GM12874 (cell line): Measurements from ENCODE around the gene PDE2A.

Experiments used
- TF ChIP-seq, protein P1 (sequence below): IDR thresholded peaks from 2 replicates; pipeline ENCODE4 v1.5.1; 2011; ENCODE audit warnings: low read depth, mild to moderate bottlenecking, control low read depth, low read length, moderate library complexity; ENCODE audit not compliant: insufficient read depth

PDE2A gene

DNA sequence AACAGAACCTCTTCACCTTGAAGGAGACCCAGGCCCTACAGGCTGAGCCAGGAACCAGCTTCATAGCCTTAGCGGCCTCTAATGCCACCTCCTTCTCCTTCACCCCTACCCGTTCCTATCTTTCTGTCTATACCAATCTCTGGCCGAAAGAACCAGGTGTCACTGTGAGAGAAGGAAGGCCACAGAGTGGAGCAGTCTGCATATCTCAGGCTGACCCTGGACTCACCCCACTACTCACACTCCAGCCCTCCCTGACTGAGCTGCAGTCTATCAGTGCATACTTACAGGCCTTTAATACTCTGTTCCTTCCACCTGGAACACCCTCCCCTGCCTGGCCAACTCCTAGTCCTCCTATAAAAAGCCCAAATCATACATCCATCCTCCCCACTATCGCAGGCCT is 45.3 kb upstream of the PDE2A start:
- TF ChIP-seq, protein P1, sequence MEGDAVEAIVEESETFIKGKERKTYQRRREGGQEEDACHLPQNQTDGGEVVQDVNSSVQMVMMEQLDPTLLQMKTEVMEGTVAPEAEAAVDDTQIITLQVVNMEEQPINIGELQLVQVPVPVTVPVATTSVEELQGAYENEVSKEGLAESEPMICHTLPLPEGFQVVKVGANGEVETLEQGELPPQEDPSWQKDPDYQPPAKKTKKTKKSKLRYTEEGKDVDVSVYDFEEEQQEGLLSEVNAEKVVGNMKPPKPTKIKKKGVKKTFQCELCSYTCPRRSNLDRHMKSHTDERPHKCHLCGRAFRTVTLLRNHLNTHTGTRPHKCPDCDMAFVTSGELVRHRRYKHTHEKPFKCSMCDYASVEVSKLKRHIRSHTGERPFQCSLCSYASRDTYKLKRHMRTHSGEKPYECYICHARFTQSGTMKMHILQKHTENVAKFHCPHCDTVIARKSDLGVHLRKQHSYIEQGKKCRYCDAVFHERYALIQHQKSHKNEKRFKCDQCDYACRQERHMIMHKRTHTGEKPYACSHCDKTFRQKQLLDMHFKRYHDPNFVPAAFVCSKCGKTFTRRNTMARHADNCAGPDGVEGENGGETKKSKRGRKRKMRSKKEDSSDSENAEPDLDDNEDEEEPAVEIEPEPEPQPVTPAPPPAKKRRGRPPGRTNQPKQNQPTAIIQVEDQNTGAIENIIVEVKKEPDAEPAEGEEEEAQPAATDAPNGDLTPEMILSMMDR, result no peak

DNA sequence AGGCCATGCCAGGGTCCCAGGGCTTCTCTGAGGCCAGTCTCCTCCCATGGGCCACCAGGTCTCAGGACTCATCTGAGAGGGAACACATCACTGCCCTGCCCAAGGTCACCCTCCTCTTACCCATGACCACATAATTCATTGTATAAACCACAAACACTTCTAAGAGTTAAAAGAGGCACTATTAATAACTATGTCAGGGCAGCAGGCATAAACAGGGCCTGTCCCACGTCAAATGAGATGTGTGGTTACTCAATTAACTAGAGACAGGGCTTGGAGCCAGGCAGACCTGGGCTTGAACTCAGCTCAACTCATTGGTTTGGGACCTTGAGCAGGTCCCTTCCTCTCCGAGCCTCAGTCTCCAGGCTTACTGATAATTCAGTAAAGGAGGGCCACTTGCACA is 44.9 kb upstream of the PDE2A start:
- TF ChIP-seq, protein P1, result no peak

DNA sequence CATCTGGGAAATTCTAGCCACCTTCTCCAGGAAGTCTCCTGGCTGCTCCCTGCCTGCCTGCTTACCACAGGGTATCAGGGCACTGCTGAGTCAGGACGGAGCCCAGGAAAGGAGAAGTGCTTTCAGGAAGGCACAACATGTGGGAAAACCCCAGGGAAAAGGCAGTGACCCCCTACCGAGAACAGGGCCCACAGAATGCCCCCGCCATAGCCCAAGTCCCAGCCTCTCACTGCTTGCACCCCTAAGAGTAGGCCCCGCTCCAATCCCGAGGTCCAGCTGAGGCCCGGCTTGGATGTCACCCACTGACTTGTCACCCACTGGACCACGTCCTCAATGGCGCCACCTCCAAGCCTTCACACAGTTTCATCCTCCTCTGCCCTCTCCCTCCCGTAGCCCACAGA is 43.9 kb upstream of the PDE2A start:
- TF ChIP-seq, protein P1, result no peak

DNA sequence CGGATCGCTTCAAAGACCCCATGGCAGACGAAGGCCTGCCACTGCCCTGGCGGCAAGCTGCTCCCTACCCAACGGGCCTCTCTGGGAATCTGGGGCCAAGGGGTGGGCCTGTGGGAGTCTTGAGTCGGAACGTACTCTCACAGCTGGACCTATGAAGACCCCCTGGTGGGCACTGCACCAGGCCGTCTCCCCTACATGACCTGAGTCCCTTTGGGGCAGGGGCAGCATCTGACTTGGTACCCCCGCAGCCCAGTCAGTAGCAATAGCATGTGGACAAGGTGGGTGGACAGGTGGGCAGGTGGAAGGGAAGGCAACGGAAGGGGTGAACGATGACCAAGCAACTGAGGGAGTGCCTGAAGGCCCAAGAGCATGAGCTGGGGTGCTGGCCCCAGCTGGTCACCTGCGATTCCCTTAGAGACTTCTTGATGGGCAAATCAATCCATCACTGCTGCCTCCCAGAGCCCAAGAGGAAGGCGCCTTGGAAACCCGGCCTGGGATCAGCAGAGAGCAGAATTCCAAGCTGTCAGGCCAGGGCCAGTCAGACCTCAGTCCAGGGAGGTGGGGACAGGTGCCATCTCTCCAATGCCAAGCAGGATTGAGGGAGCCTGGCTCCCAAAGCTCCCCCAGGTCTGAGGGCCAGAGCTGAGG is 42.7 kb upstream of the PDE2A start:
- TF ChIP-seq, protein P1, result no peak

DNA sequence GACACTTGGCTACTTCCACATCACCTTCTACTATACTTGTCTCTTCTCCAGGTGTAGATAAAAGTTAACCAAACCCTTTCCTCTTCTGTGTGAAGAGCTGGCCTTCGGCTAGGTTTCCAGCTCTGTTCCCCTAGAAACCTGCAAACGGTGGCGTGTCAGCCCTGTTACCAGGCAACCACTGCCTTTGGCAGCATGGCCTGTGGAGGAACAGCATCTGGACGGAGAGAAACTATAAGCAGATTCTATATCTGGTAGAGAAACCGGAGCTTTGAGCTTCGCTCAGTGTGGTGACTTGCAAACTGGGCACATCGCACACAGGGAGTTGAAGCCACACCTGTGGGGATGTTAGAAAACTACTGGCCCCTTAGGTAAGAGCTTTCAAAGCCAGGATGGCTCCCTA is 42.1 kb upstream of the PDE2A start:
- TF ChIP-seq, protein P1, result no peak

DNA sequence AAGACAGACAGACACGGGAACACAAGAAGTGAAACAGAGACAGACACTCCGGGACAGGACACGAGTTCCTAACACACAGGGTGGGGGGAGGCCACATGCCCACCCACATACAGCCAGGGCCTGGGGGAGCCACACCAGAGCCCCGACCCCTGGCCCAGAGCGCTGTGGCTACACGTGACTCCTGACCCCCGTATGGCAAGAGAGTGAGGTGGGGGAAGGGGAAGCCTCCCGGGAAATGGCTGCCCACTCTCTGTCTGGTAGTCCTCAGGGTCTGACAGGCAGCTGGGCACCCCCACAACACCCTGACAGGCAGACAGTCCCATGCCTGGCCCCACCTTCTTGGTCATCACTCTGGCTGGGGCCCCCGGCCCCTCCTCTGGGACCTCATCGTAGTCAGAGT is 38.6 kb upstream of the PDE2A start:
- TF ChIP-seq, protein P1, result no peak

DNA sequence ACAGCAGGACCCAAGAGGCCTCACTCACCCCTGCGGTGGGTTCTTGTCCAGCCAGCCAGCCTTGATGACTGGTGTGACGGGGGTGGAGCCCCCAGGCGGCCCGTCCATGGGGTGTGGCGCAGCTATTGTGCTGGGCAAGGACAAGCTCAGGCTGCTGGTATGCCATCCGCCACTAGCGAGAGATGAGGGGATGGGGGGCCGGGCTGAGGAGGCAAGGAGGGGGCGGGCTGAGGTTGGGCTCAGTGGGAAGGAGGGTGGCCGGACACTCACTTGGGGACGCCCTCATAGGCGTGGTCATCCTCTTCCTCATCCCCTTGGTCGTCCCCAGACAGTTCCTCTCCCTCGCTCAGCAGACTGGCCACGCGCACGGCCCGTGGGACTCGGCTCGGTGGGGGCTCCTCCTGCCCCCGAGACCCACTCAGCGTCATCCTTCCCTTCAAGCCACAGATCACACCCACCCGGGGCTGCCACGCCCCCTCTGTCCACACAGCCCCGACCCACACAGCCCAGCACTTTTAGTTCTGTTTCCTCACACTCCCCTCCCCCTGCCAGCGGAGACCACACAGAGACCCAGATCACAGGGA is 38.0 kb upstream of the PDE2A start:
- TF ChIP-seq, protein P1, result no peak

DNA sequence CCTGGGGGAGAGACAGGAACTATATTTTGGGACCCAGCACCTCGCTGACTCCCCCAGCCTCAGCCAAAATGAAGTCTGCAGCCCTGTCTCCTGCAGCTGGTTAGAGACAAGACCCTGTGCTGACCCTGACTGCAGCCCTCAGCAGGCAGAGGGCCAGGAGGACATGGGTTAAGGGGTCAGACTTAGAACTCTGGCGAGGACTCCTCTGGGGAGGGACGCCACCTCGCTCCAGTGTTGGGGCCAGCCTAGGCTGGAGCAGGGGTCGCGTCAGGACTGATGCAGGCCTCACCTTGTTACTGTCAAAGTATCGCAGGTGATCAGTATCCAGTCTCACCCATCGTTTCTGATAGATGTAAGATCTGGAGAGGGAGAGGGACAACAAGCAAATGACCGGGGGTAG is 36.9 kb upstream of the PDE2A start:
- TF ChIP-seq, protein P1, result no peak
